Suprapubic skin (tissue), 3 donors: ENCODE data around the gene OGDHL.

Experiments used
- POLR2A ChIP-seq, 2 donors: fragments of 450-650 bp; IDR thresholded peaks; one replicate each; pipeline ENCODE4 v1.6.1; 2017; ENCODE audit warnings: antibody characterized with exemption in 2 of 2, mild to moderate bottlenecking in 2 of 2, moderate library complexity in 2 of 2
- TF ChIP-seq, protein P1 (sequence below), 2 donors: fragments of 200-600 bp in 1 of 2; fragments of 450-650 bp in 1 of 2; sonication (generic) in 1 of 2; IDR thresholded peaks; one replicate each; pipeline ENCODE4 v1.5.1; 2016 to 2019; ENCODE audit warnings: antibody characterized with exemption in 2 of 2, mild to moderate bottlenecking in 1 of 2, moderate library complexity in 1 of 2

DNA sequence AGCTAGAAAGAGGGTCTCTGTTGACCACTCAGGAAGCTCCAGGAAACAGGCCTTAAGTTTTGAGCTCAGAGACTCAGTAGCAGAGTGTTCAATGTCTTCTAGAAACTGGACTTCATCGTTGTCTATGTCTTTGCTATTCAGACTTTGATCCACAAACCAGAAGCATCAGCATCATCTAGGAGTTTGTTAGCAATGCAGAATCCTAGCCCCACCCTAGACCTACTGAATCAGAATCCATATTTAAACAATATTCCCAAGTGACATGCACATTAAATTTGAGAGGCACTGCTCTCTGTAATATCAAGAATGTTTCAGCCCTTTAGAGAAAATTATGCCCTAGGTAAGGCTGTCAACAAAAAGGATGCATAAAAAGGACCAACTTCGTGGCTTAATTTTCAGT, 12.9 kb upstream of the OGDHL start:
- TF ChIP-seq, protein P1, sequence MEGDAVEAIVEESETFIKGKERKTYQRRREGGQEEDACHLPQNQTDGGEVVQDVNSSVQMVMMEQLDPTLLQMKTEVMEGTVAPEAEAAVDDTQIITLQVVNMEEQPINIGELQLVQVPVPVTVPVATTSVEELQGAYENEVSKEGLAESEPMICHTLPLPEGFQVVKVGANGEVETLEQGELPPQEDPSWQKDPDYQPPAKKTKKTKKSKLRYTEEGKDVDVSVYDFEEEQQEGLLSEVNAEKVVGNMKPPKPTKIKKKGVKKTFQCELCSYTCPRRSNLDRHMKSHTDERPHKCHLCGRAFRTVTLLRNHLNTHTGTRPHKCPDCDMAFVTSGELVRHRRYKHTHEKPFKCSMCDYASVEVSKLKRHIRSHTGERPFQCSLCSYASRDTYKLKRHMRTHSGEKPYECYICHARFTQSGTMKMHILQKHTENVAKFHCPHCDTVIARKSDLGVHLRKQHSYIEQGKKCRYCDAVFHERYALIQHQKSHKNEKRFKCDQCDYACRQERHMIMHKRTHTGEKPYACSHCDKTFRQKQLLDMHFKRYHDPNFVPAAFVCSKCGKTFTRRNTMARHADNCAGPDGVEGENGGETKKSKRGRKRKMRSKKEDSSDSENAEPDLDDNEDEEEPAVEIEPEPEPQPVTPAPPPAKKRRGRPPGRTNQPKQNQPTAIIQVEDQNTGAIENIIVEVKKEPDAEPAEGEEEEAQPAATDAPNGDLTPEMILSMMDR (IDR thresholded peaks at IDR 0.05): no peak
- TF ChIP-seq POLR2A (IDR thresholded peaks at IDR 0.05): no peak
